GM18526 (cell line): Measurements from ENCODE around the gene CD99.
"Not testable (repeated sequence)": the region's sequence is repeated elsewhere in the genome, so short reads cannot be mapped to it uniquely, and the experiment has no call there.

Experiments used
- POLR2A ChIP-seq: IDR thresholded peaks from 3 replicates; pipeline ENCODE4 v1.6.1; 2011; ENCODE audit not compliant: insufficient read length; ENCODE audit errors: extremely low read depth

Gene CD99

DNA sequence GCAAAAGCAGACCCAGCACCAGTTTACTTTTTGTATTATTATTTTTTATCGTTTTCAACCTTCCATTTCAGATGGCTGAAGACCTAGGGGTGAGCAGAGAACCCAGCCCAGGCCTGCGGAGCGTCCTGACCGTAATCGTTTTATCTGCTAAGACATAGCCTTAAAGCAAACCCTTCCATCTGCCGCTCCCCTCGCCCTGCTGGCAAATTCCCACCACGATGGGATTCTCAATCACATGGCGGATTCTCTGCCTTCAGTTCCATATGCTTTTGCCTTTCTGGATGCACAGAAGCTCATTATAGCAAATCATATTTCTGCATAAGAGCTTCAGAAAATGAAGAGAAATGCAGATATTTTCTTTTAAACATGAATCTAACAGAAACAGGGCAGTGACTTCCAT is 42.2 kb downstream of the CD99 start:
- TF ChIP-seq POLR2A = no peak

DNA sequence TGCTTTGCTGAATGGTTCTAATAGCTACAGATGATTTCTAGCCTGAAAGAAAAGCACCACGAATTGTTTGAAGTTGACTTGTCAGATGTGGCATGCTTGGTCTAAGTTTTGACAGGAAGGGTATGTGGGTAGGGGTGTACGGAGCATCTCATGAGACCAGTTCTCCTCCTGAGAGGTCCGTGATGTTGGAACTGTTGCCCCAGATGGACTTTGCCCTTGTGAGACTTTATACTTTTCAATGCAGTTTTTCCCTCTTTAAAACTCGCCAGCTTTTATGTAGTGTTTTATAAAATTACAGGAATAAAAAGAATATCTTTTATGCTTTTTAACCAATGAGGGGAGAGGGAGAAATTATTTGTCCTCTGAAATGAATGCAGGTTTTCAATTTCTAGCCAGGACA is 44.2 kb downstream of the CD99 start:
- no peak for TF ChIP-seq POLR2A

GRCh38 chrX:2740672-2741071 is 49.6 kb downstream of the CD99 start:
- no peak for TF ChIP-seq POLR2A

DNA sequence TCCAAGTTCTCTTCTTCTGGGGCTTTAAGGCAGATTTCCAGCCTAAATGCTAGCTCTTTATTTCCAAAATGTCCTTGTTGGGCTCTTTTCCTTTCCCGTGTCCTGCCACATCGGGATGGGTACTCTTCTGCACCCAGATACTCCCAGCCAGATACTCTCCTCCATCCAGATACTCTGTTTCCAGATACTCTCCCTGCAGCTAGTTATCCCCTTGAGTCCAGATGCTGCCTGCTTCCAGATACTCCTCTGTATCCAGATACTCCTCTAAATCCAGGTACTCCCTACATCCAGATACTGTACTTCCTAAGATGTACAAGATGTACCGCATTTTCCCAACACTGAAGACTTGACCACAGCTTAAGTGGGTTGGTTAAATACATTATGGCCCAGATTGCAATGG is 50.3 kb downstream of the CD99 start:
- TF ChIP-seq POLR2A = no peak

- TF ChIP-seq POLR2A = no peak
Measured at GRCh38 chrX:2748171-2748814, 57.2 kb downstream of the CD99 start.

DNA sequence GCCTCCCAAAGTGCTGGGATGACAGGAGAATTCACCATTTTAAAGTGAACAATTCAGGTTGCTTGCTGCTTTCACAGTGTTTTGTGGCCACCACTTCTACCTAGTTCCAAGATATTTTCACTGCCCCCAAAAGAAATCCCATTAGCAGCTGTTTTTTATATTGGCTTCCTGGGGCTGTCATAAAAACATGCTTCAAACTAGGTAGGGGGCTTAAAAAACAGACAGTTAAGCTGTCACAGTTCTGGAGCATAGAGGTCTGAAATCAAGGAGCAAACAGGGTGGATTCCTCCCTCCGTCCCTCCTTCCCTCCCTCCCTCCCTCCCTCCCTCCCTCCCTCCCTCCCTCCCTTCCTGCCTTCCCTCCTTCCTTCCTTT is 57.7 kb downstream of the CD99 start:
- TF ChIP-seq POLR2A = no peak

DNA sequence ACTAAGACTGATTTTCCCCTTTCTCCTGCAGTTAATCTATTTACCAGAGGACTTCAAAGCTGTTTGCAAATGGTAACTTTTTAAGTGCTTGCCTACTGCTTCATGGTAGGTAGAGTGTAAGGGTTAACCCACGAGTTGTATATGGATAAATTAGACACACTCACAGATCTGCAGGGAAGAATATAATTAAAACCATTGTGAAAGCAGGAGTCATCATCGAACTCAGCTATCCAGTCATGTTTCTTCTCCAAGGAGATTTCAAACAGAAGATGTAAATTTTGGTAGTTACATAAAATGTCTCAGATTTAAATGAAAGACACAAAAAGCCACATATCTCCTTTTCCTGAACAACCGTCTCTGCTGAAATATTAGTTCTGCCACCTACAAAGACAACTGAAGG is 60.2 kb downstream of the CD99 start:
- no peak for TF ChIP-seq POLR2A

- TF ChIP-seq POLR2A = not testable (repeated sequence)
Measured at GRCh38 chrX:2751874-2752300, 60.8 kb downstream of the CD99 start, which contains the start of gene XG. TSS of gene XG (plus strand) at chrX:2752040. CDS start at chrX:2752275, 235 bp downstream.

DNA sequence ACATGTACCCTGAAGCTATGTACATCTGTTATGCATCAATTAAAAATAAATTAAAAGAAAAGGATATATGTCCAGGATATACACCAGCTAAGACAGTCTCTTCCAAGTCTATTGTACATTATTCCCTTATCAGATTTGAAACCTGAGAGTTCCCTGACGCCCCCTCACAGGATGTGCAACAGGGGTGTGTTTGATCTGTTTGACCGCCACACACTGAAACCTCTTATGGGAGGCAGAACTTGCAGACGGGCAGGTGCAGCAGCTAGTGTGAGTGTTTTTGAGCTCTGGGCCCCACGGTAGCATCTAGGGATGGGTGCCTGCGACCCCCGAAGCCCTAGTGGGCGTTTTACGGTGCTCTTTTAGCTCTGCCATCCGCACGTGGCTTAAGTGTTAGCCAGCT is 65.5 kb downstream of the CD99 start:
- no peak for TF ChIP-seq POLR2A

DNA sequence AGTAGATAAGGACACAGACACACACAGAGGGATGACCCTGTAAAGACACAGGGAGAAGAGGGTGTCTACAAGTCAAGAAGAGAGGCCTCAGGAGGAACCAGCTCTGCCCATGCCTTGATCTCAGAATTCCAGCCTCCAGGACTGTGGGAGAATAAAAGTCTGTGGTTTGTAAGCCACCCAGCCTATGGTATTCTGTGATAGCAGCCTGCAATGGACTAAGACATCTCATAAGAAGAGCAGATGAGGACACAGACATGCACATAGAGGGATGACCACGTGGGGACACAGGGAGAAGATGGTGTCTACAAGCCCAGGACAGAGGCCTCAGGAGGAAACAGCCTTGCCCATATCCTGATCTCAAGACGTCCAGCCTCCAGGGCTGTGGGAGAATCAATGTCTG is 70.2 kb downstream of the CD99 start:
- no peak for TF ChIP-seq POLR2A

- TF ChIP-seq POLR2A = no peak
Measured at GRCh38 chrX:2765549-2765830, 74.4 kb downstream of the CD99 start.

DNA sequence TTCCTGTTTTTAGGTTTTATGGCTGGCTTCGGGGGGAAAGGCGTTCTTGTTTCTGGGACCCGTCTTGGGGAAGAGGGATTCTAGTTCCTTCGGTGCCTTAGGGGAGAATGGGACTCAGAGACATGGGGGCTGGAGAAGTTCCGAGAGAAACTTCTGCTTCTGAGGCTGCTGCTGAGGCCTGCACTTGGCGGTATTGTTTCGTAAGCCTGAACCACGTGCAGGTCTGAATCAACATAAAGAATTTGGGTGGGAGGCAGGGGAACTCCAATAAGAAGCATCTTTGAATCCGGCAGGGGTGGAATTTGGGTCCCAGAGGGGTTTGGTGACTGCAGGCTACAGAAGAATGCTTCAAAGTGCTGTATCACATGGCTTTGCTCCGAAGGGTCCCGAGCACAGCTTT is 75.8 kb downstream of the CD99 start:
- TF ChIP-seq POLR2A = no peak

- TF ChIP-seq POLR2A = no peak
Measured at GRCh38 chrX:2767631-2768455, 76.7 kb downstream of the CD99 start.

DNA sequence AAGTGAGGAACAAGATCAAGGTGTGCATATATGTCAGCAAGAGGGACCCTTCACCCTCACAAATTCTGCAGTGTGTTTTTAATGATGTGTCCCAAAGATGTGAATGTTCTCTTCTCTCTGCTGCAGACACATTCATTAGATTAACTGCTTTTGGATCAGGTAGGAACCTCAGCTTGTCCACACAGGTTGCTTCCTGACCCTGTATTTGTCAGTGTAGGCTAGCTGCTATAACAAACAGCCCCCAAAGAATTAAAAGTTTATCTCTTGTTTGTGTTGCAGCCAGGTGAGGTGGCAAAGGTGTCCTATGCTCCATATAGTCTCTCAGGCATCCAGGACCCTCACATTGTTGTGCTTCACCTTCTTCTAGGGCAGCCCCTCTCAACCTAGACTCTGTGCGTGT is 78.5 kb downstream of the CD99 start:
- TF ChIP-seq POLR2A = no peak

DNA sequence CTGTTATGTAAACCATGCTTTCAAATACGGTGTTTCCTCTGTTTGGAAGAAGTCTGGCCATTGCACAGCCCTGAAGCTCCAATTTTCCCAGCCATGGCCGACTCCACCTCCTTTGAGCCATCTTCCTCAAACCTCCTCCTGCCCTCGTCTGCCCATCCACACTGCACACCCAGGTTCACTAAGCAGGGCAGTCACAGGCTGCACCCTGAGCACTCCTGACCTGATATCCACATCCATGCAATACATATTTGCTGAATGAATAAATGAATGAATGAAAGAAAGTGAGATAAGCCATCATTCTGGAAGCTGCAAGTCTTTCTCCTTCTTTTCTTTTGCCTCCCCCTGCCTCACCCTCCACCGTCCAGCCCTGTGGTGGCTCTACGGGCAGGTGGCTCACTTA is 83.0 kb downstream of the CD99 start:
- no peak for TF ChIP-seq POLR2A

DNA sequence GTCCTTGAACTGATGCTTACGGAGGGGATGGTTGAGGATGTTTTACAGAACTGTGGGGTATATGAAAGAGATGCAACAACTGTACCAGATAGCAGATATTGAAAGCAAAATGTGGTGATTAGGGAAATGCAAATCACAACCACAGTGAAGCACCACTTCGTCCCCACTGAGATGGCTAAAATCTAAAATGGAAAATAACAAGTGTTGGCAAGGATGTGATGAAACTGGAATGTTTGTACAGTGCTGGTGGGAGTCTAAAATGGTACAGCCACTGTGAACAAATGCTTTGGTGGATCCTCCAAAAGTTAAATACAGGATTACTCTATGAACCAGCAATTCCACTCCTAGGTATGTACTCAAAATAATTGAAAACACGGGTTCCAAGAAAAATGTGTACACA is 83.7 kb downstream of the CD99 start:
- no peak for TF ChIP-seq POLR2A

DNA sequence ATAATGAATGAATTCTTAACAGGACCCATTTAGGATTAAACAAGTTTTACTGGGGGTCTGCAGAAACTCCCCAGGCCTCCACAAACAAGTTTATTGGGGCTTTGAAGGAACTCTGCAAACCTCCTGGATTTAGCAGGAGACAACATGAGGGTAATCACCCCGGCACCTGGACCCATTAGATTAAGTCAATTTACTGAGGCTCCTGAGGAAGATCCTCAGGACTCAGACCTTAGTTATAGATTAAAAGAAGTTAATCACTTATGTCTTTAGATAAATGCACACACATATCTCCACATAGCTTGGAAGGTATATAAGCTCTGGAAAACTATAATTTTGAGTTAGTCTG is 90.1 kb downstream of the CD99 start:
- no peak for TF ChIP-seq POLR2A
